Caco-2 (cell line): Measurements from ENCODE around the gene CD34. TPM values are rescaled to one million over a fixed set of nuclear protein-coding genes. Genes with fewer than 3 reads are reported as not detected.
A peak's percentile ranks its signal among the peaks of the same experiment; 100 is the strongest.

Experiments
- BruUV-seq: library from RNA; stranded (reverse); fragments of 400-500 nt; replicated peaks from 2 replicates; lab custom pipeline; 2021; lab: Mats Ljungman, UMichigan
- CTCF ChIA-PET: fragments of 300-600 bp; sonication (Branson Sonifier 250); formaldehyde crosslinking; loops from one replicate; lab custom pipeline; 2022; ENCODE audit warnings: antibody characterized with exemption; lab: Charles Lee
- POLR2A ChIA-PET: fragments of 300-600 bp; sonication (Branson Sonifier 250); formaldehyde crosslinking; loops from one replicate; lab custom pipeline; 2022; ENCODE audit warnings: antibody characterized with exemption; lab: Charles Lee
- DNase-seq, 2 experiments: peaks; one replicate each; pipeline versions ENCODE4 v3.0.0 to v3.0.0-alpha.2; 2020 to 2022
- H3K27me3 ChIP-seq: replicated peaks from 2 replicates; pipeline ENCODE4 v1.6.0; 2011; ENCODE audit warnings: low read length; ENCODE audit not compliant: control insufficient read depth, insufficient read depth
- H3K36me3 ChIP-seq: 2 replicates; pipeline ENCODE4 v1.5.1; 2011; ENCODE audit warnings: low read length; ENCODE audit not compliant: control insufficient read depth, insufficient read depth
- H3K4me1 ChIP-seq: fragments of 250-450 bp; sonication (Bioruptor Pico); 2 replicates; pipeline ENCODE4 v1.5.1; 2020; ENCODE audit warnings: mild to moderate bottlenecking
- H3K4me3 ChIP-seq: 2 replicates; pipeline ENCODE4 v1.5.1; 2011; ENCODE audit warnings: low read depth, mild to moderate bottlenecking, control low read depth, low read length
- H3K9me3 ChIP-seq: fragments of 250-450 bp; sonication (Bioruptor Pico); 2 replicates; pipeline ENCODE4 v1.5.1; 2020; ENCODE audit warnings: mild to moderate bottlenecking, moderate library complexity
- H3K27ac Mint-ChIP-seq: one replicate; pipeline ENCODE4 v1.8.0; 2022; ENCODE audit warnings: mixed read lengths; ENCODE audit not compliant: unreplicated experiment
- H3K27me3 Mint-ChIP-seq: one replicate; pipeline ENCODE4 v1.8.0; 2022; ENCODE audit warnings: mixed read lengths; ENCODE audit not compliant: insufficient read depth, unreplicated experiment
- H3K36me3 Mint-ChIP-seq: one replicate; pipeline ENCODE4 v1.8.0; 2022; ENCODE audit warnings: mild to moderate bottlenecking, mixed read lengths; ENCODE audit not compliant: insufficient read depth, unreplicated experiment
- H3K4me1 Mint-ChIP-seq: one replicate; pipeline ENCODE4 v1.8.0; 2022; ENCODE audit warnings: low read depth, mixed read lengths; ENCODE audit not compliant: unreplicated experiment
- H3K4me3 Mint-ChIP-seq: one replicate; pipeline ENCODE4 v1.8.0; 2022; ENCODE audit warnings: mild to moderate bottlenecking, moderate library complexity, mixed read lengths; ENCODE audit not compliant: unreplicated experiment
- H3K9me3 Mint-ChIP-seq: one replicate; pipeline ENCODE4 v1.8.0; 2022; ENCODE audit warnings: mixed read lengths; ENCODE audit not compliant: unreplicated experiment
- CTCF ChIP-seq, 2 experiments: fragments of 200-600 bp in 1 of 2; IDR thresholded peaks; 1 replicate in 1 of 2; 2 replicates in 1 of 2; pipeline versions ENCODE4 v1.5.1 to v1.8.0; 2011 to 2022; ENCODE audit warnings: antibody characterized with exemption in 1 of 2, control low read depth in 1 of 2, inconsistent platforms in 1 of 2, low read depth in 1 of 2, low read length in 1 of 2, mild to moderate bottlenecking in 1 of 2, moderate library complexity in 1 of 2; ENCODE audit not compliant: insufficient read depth in 1 of 2, severe bottlenecking in 1 of 2, unreplicated experiment in 1 of 2
- intact Hi-C: fragments of 100-400 bp; cut with micrococcal nuclease; formaldehyde crosslinking; loops from one replicate; pipeline ENCODE4 v1.10.0; 2022; ENCODE audit not compliant: unreplicated experiment
- total RNA-seq: library from RNA; stranded (reverse); gene quantifications from 2 replicates; pipeline ENCODE4 v1.2.3, GENCODE V29; 2022

The CD34 gene
- total RNA-seq, 1 experiment from 2014 or later, result not detected

GRCh38 chr1:207886227-207886626, 24.7 kb downstream of the CD34 start:
- TF ChIP-seq CTCF (IDR thresholded peaks at IDR 0.05; ENCODE audit: insufficient read depth in 1 of 2, low read depth in 1 of 2, low read length in 1 of 2, severe bottlenecking in 1 of 2, unreplicated experiment in 1 of 2), result no peak
- intact Hi-C loops, result loop anchor here (10.0 kb wide), 1 partner anchor 359 kb away; the partner anchor contains the start of gene PLXNA2

GRCh38 chr1:207885129-207886032, 25.5 kb downstream of the CD34 start:
- Mint-ChIP-seq H3K27me3 (peaks cover under 1% of the 10 kb centered on the region), H3K27ac (peak overlapping the region; percentile 42), H3K36me3 (no peaks in the 10 kb centered on the region), H3K9me3 (no peaks in the 10 kb centered on the region), H3K4me1 (peaks cover 6% of the 10 kb centered on the region), H3K4me3 (no peak overlapping the region)
- intact Hi-C loops, result loop anchor here (1.0 to 10.0 kb wide), 7 partner anchors 12 to 359 kb away; partner anchors contain the start of gene PLXNA2
- peak; percentile 94 to 95 for TF ChIP-seq CTCF (IDR thresholded peaks at IDR 0.05; ENCODE audit: insufficient read depth in 1 of 2, low read depth in 1 of 2, low read length in 1 of 2, severe bottlenecking in 1 of 2, unreplicated experiment in 1 of 2)
- no TSS peak for BruUV-seq
- H3K4me1 ChIP-seq, result peaks cover 8% of the 10 kb centered on the region
- ChIA-PET CTCF (interaction anchor here (0.7 to 4.3 kb wide), 24 partner anchors 9 to 354 kb away, joined by 3 to 113 read pairs (median 5); partner anchors contain the start of gene CD34), POLR2A (interaction anchor here (0.5 to 1.2 kb wide), 3 partner anchors 59 to 78 kb away, joined by 3 to 7 read pairs (median 5); no protein-coding TSS in a partner anchor)
- no peaks in the 10 kb centered on the region for H3K27me3 ChIP-seq
- H3K9me3 ChIP-seq, result no peaks in the 10 kb centered on the region
- H3K4me3 ChIP-seq, result no peak overlapping the region
- no peaks in the 10 kb centered on the region for H3K36me3 ChIP-seq
- DNase-seq, result peak; percentile 87

More at GRCh38 chr1:207886227-207886626, 24.7 kb downstream of the CD34 start:
- no TSS peak for BruUV-seq
- H3K27me3 ChIP-seq, result no peaks in the 10 kb centered on the region
- no peaks in the 10 kb centered on the region for H3K36me3 ChIP-seq
- H3K4me1 ChIP-seq, result peaks cover 10% of the 10 kb centered on the region
- Mint-ChIP-seq H3K4me3 (no peak overlapping the region), H3K4me1 (peaks cover 6% of the 10 kb centered on the region), H3K27ac (peak overlapping the region; percentile 42), H3K9me3 (no peaks in the 10 kb centered on the region), H3K36me3 (no peaks in the 10 kb centered on the region), H3K27me3 (no peaks in the 10 kb centered on the region)
- no peak overlapping the region for H3K4me3 ChIP-seq
- POLR2A ChIA-PET, result no interaction called here
- DNase-seq, result no peak
- no peaks in the 10 kb centered on the region for H3K9me3 ChIP-seq
- CTCF ChIA-PET, result interaction anchor here (1.7 to 4.3 kb wide), 4 partner anchors 11 to 112 kb away, joined by 9 to 113 read pairs (median 32); no protein-coding TSS in a partner anchor
